Upper lobe of left lung (tissue), 4 donors: ENCODE data around the gene GINS1.

Experiments used
- POLR2A ChIP-seq, 4 donors: fragments of 450-650 bp; IDR thresholded peaks; one replicate each; pipeline ENCODE4 v1.5.1; 2016 to 2017; ENCODE audit warnings: antibody characterized with exemption in 4 of 4, mild to moderate bottlenecking in 2 of 4
- POLR2AphosphoS5 ChIP-seq, 2 donors: sonication (generic); formaldehyde crosslinking; IDR thresholded peaks; one replicate each; pipeline ENCODE4 v1.5.1; 2017; ENCODE audit warnings: antibody characterized with exemption in 2 of 2
- TF ChIP-seq, protein P1 (sequence below), 6 experiments: fragments of 450-650 bp in 4 of 6; fragments of 200-600 bp in 2 of 6; sonication (generic) in 2 of 6; IDR thresholded peaks; one replicate each; pipeline ENCODE4 v1.5.1; 2016 to 2019; ENCODE audit warnings: antibody characterized with exemption in 6 of 6

DNA sequence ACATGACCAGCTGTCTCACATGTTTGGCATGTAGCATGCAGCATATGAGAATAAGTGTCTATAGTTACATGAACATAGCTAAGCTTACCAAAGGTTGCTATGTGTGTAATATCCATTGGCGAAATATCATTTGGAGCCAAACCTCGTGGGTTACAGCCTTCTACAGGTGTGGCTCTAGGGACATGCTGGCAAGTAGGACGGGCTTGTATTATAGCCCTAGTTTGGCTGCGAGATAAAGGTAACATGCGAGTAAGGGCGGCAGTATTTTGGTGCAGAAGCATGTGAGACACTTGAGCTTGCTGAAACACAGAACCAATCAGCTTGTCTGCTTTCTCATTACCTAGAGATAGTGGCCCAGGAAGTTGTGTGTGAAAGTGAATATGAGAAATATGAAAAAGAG lies 10.4 kb upstream of the GINS1 start:
- TF ChIP-seq, protein P1, sequence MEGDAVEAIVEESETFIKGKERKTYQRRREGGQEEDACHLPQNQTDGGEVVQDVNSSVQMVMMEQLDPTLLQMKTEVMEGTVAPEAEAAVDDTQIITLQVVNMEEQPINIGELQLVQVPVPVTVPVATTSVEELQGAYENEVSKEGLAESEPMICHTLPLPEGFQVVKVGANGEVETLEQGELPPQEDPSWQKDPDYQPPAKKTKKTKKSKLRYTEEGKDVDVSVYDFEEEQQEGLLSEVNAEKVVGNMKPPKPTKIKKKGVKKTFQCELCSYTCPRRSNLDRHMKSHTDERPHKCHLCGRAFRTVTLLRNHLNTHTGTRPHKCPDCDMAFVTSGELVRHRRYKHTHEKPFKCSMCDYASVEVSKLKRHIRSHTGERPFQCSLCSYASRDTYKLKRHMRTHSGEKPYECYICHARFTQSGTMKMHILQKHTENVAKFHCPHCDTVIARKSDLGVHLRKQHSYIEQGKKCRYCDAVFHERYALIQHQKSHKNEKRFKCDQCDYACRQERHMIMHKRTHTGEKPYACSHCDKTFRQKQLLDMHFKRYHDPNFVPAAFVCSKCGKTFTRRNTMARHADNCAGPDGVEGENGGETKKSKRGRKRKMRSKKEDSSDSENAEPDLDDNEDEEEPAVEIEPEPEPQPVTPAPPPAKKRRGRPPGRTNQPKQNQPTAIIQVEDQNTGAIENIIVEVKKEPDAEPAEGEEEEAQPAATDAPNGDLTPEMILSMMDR (IDR thresholded peaks at IDR 0.05), result no peak
- TF ChIP-seq POLR2AphosphoS5 (IDR thresholded peaks at IDR 0.05) (no peak), POLR2A (IDR thresholded peaks at IDR 0.05) (no peak)
